Activated CD4-positive, alpha-beta T cell treated with anti-CD3 and anti-CD28 coated beads for 48 hours (primary cell): Measurements from ENCODE around the gene NDUFAF8.
A peak's percentile ranks its signal among the peaks of the same experiment; 100 is the strongest.

Source experiments
- DNase-seq: peaks from one replicate; pipeline ENCODE4 v3.0.0-alpha.2; 2020

The NDUFAF8 gene

GRCh38 chr17:81277946-81278693 lies 39.0 kb downstream of the NDUFAF8 start:
- DNase-seq = no peak

GRCh38 chr17:81278831-81279230 lies 39.7 kb downstream of the NDUFAF8 start:
- no peak for DNase-seq

GRCh38 chr17:81279278-81280275 lies 40.5 kb downstream of the NDUFAF8 start:
- DNase-seq = no peak

GRCh38 chr17:81280571-81280970 lies 41.5 kb downstream of the NDUFAF8 start:
- no peak for DNase-seq

GRCh38 chr17:81282141-81282540 lies 43.0 kb downstream of the NDUFAF8 start:
- no peak for DNase-seq

- no peak for DNase-seq
These were observed 43.8 kb downstream of the NDUFAF8 start for GRCh38 chr17:81282876-81283275.

- peak; percentile 77 for DNase-seq
These were observed 46.2 kb downstream of the NDUFAF8 start for GRCh38 chr17:81285179-81285878.

GRCh38 chr17:81285894-81286293 lies 46.8 kb downstream of the NDUFAF8 start:
- no peak for DNase-seq

- no peak for DNase-seq
These were observed 47.5 kb downstream of the NDUFAF8 start for GRCh38 chr17:81286491-81287145.

GRCh38 chr17:81287152-81287551 lies 48.0 kb downstream of the NDUFAF8 start:
- no peak for DNase-seq

GRCh38 chr17:81287741-81288430 lies 48.8 kb downstream of the NDUFAF8 start:
- no peak for DNase-seq

- no peak for DNase-seq
These were observed 49.6 kb downstream of the NDUFAF8 start for GRCh38 chr17:81288715-81289114.

- no peak for DNase-seq
These were observed 50.5 kb downstream of the NDUFAF8 start for GRCh38 chr17:81289627-81290026.

- no peak for DNase-seq
These were observed 51.1 kb downstream of the NDUFAF8 start for GRCh38 chr17:81290230-81290629.
